ENCODE data around the gene DDX46. TPM values are rescaled to one million over a fixed set of nuclear protein-coding genes. Genes with fewer than 3 reads are reported as not detected.

Gene DDX46
- total RNA-seq, 2 donors from 2014 or later, result 31.9 to 36.3 TPM

- intact Hi-C loops (cut with DNase I), result no loop called here
- TF ChIP-seq POLR2A (IDR thresholded peaks at IDR 0.05) (no peak), CTCF (IDR thresholded peaks at IDR 0.05) (no peak)
These were observed 120.9 kb downstream of the DDX46 start for GRCh38 chr5:134879456-134879855.

More at GRCh38 chr5:134879456-134879855, 120.9 kb downstream of the DDX46 start:
- Histone ChIP-seq H3K27me3 (no peaks in the 10 kb centered on the region), H3K4me1 (peaks cover 26% of the 10 kb centered on the region), H3K36me3 (replicated peaks in 1 of 2; ENCODE audit: insufficient read depth in 1 of 2, low read depth in 2 of 2) (no peaks in the 10 kb centered on the region), H3K27ac (no peak overlapping the region), H3K4me3 (no peak overlapping the region), H3K9me3 (no peaks in the 10 kb centered on the region)
- DNase-seq (no peak), ATAC-seq (no peak)
- 70 to 80% methylated on average over 3 of the region's 3 CpGs for WGBS, 2 donors

Small RNAs within 50 kb of the gene (small RNA-seq; reads per million reads assigned to genes)
- gene RNU6-757P, result not detected

Other genes starting within 250 kb of the DDX46 start
- 10 to 100 TPM; 28.0 to 41.0 TPM for gene JADE2, start 233.1 kb upstream of the DDX46 start, total RNA-seq
- 10 to 100 TPM; 28.3 to 35.9 TPM for gene SAR1B, start 126.0 kb upstream of the DDX46 start, total RNA-seq
- gene SEC24A, start 110.0 kb upstream of the DDX46 start, total RNA-seq, result 10 to 100 TPM; 10.2 to 12.2 TPM
- 10 to 100 TPM in 1 of 2 donors, 1 to 10 TPM in 1; 7.9 to 29.8 TPM for gene CAMLG, start 20.2 kb upstream of the DDX46 start, total RNA-seq
- gene C5orf24, start 87.2 kb downstream of the DDX46 start, total RNA-seq, result 10 to 100 TPM; 15.3 to 20.1 TPM
- 10 to 100 TPM; 50.4 to 74.5 TPM for gene TXNDC15, start 115.6 kb downstream of the DDX46 start, total RNA-seq
- 10 to 100 TPM in 1 of 2 donors, 1 to 10 TPM in 1; 9.9 to 15.8 TPM for gene PCBD2, start 146.4 kb downstream of the DDX46 start, total RNA-seq
- under 1 TPM in 1 of 2 donors, not detected in 1; 0.52 TPM for gene CATSPER3, start 209.1 kb downstream of the DDX46 start, total RNA-seq

Data from body of pancreas (tissue), 4 donors.